Mononuclear cell (primary cell): ENCODE results near the gene PSAPL1. TPM values are rescaled to one million over a fixed set of nuclear protein-coding genes. Genes with fewer than 3 reads are reported as not detected.

ENCODE experiments used
- H3K27me3 ChIP-seq: 2 replicates; pipeline ENCODE4 v1.6.0; 2011; ENCODE audit warnings: low read length, control low read depth; ENCODE audit not compliant: insufficient read depth
- H3K4me1 ChIP-seq: 2 replicates; pipeline ENCODE4 v1.5.1; 2011; ENCODE audit warnings: mild to moderate bottlenecking, low read length, control low read depth; ENCODE audit not compliant: insufficient read depth
- H3K4me3 ChIP-seq: 2 replicates; pipeline ENCODE4 v1.5.1; 2011; ENCODE audit warnings: mild to moderate bottlenecking, low read length, moderate library complexity
- H3K9me3 ChIP-seq: 2 replicates; pipeline ENCODE4 v1.5.1; 2011; ENCODE audit warnings: low read depth, mild to moderate bottlenecking, control low read depth, low read length
- total RNA-seq: library from RNA; depleted of rRNA; stranded (reverse); fragments of >200 nt; gene quantifications from one replicate; pipeline ENCODE4 v1.2.3, GENCODE V29; 2012

Gene PSAPL1
- total RNA-seq, 1 donor = not detected

- no peak overlapping the region for H3K4me3 ChIP-seq
- no peaks in the 10 kb centered on the region for H3K4me1 ChIP-seq
- H3K27me3 ChIP-seq = no peaks in the 10 kb centered on the region
- H3K9me3 ChIP-seq = no peaks in the 10 kb centered on the region
Measured at GRCh38 chr4:7448036-7448435, 13.3 kb upstream of the PSAPL1 start.

DNA sequence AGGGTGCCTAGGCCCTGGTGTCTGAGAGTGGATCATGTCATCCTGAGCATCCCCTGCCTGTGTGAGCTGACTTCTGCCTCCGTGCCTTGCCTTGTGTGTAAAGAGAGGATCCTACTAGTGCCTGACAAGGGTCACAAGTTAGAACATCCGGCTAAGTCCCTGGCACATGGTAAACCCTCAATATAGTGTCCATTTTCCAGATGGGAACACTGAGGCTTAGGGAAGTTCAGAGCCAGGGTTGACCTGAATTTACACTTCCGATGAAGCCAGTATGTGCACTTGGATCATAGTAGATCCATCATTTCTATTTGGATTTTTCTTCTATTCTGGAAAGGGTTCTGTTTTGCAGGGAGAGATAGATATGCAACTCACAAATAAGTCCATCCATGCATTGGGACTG lies 12.5 kb upstream of the PSAPL1 start:
- no peaks in the 10 kb centered on the region for H3K4me1 ChIP-seq
- H3K9me3 ChIP-seq = no peaks in the 10 kb centered on the region
- no peaks in the 10 kb centered on the region for H3K27me3 ChIP-seq
- no peak overlapping the region for H3K4me3 ChIP-seq

- Histone ChIP-seq H3K4me1 (no peaks in the 10 kb centered on the region), H3K9me3 (no peaks in the 10 kb centered on the region), H3K4me3 (no peak overlapping the region), H3K27me3 (no peaks in the 10 kb centered on the region)
Measured at GRCh38 chr4:7444731-7445130, 10.0 kb upstream of the PSAPL1 start.

DNA sequence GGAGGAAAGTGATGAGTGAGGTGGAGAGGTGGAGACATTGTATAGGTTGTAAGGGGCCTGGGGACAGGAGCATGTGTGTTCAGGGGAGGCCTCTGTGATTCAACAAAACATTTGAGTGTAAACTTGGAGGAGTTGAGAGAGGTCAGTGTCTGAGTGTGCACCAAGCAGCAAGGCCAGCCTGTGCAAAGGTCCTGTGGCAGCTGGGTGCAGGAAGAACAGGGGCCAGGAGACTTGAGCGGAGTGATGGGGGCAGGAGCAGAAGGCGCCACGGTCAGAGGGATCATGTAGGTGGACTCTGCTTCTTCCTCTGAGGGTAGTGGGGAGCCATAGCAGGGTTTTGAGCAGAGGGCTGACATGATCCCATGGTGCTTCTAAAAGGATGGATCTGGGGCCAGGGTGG lies 9.6 kb upstream of the PSAPL1 start:
- Histone ChIP-seq H3K27me3 (no peaks in the 10 kb centered on the region), H3K4me3 (no peak overlapping the region), H3K9me3 (no peaks in the 10 kb centered on the region), H3K4me1 (no peaks in the 10 kb centered on the region)

DNA sequence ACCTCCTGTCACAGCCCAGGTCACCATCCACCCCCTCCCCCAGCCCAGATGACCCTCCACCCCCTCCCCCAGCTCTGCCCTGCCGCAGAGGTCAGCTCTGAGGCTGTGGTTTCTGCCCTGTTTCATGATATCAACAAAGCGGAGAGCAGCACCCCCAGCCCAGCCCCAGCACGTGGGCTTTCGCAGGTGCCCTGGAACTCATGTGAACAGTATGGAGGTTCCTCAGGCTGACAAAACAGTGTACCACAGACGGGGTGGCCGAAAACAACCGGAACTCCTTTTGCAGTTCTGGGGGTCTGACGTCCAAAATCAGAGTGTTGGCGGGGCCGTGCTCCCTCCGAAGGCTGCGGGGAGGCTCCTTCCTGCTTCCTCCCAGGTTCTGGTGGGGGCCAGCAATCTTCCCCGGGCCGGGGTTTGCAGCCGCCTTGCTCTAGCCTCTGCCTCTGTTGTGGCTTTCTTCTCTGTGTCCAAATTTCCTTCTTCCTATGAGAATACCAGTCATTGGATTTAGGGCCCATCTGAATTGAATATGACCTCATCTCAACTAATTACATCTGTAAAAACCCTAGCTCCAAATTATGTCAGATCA lies 7.9 kb upstream of the PSAPL1 start:
- Histone ChIP-seq H3K4me1 (no peaks in the 10 kb centered on the region), H3K27me3 (no peaks in the 10 kb centered on the region), H3K9me3 (no peaks in the 10 kb centered on the region), H3K4me3 (no peak overlapping the region)

GRCh38 chr4:7441201-7441600 lies 6.5 kb upstream of the PSAPL1 start:
- Histone ChIP-seq H3K27me3 (no peaks in the 10 kb centered on the region), H3K4me3 (no peak overlapping the region), H3K9me3 (no peaks in the 10 kb centered on the region), H3K4me1 (no peaks in the 10 kb centered on the region)

GRCh38 chr4:7439699-7440098 lies 5.0 kb upstream of the PSAPL1 start:
- H3K9me3 ChIP-seq = no peaks in the 10 kb centered on the region
- no peaks in the 10 kb centered on the region for H3K4me1 ChIP-seq
- no peak overlapping the region for H3K4me3 ChIP-seq
- H3K27me3 ChIP-seq = no peaks in the 10 kb centered on the region

- Histone ChIP-seq H3K4me1 (no peaks in the 10 kb centered on the region), H3K9me3 (no peaks in the 10 kb centered on the region), H3K4me3 (no peak overlapping the region), H3K27me3 (no peaks in the 10 kb centered on the region)
Measured at GRCh38 chr4:7436256-7436655, 1.5 kb upstream of the PSAPL1 start.

DNA sequence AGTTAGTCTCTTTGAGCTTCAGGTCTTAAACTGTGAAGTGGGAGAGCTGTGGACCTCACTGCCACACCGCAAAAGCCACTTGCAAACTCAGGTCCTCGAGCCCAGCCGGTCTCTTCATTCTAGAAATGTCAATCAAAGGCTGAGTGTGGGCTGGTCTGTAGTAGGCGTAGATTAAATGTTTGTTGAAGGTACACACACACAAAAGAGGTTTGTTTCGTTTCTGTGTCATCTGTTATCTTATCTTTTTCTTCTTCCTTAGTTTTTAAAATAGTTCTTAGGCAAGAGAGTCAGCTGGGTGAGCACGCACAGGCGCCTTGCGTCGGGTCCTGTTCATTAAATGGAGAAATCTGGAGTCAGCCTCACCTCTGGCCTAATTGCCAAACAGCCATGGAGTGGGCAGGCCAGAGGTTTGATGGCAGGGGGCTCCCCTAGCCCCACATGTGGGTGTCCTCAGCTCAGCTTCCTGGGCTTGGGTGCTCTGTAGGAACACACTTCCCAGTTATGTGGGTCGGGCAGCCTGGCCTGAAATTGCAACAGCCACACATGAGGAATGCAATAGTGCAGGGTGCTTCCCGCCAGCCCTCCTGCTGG lies 836 bp upstream of the PSAPL1 start:
- no peaks in the 10 kb centered on the region for H3K27me3 ChIP-seq
- no peaks in the 10 kb centered on the region for H3K9me3 ChIP-seq
- no peaks in the 10 kb centered on the region for H3K4me1 ChIP-seq
- H3K4me3 ChIP-seq = no peak overlapping the region

DNA sequence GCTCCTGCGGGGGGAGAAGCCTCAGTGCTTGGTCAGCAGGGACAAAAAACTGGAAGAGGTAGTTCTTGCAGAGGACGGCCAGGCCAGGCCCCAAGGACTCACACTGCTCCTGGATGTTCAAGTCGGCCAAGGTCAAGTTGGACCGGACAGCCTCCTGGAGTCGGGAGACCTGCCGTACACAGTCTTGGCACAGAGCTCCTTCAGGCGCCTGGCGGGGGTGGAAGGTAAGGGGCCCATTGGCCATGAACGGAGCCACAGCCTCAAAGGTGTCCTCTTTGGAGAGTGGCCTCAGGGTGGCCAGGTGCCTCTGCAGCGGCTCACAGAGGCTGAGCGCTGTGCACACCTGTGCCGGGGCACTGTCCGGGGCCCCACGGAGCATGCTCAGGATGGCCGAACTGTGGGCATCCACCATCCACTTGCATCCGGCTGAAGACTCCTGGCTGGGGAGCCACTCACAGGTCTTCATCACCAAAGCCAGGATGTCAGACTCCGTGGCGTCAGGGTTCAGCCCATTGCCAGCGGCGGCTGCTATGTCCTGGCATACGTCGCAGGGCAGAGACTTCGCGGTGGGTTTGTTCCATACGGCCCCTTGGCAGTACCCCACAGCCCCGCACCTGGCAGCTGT lies 477 bp downstream of the PSAPL1 start:
- Histone ChIP-seq H3K4me1 (no peaks in the 10 kb centered on the region), H3K4me3 (no peak overlapping the region), H3K27me3 (no peaks in the 10 kb centered on the region), H3K9me3 (no peaks in the 10 kb centered on the region)

GRCh38 chr4:7433376-7434140 lies 1.2 kb downstream of the PSAPL1 start:
- Histone ChIP-seq H3K4me3 (no peak overlapping the region), H3K9me3 (no peaks in the 10 kb centered on the region), H3K4me1 (no peaks in the 10 kb centered on the region), H3K27me3 (no peaks in the 10 kb centered on the region)

DNA sequence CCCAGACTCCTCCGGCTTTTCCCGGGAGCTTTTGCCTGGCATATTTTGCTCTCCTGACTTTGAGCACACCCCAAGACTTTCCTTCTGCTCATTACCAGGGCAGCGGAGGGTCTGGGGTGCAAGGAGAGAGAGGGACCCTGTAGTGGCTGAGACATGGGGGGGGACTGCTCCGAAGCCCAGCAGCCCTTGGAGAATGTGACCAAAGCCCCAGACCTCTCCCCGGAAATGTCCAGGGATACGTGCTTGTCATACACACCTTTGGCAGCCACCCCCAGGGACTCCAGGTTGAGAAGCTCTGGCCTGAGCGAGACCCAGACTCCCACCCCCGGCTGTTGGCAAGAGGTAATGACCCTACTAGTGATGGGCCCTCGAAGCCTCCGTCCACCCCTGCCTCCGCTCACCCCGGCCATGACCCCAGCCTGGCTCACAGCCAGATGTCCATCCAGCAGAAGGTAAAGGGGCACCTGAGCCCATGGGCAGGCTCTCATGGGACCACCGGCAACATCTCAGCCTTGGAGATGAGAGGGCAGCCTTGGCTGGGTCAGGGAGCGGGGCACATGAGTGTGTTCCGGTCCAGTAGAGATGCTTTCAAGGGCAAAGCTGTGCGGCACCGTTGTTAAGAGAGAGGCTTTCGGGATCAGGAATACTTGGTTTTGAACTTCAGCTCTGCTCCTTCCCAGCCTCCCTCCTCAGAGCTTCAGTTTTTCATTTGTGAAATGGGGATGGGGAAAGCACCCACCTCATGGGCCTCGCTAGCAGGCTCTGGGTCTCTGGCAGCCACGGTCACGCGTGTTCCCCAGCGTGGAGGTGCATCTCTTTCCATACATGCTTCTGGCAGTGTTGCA lies 2.0 kb downstream of the PSAPL1 start:
- Histone ChIP-seq H3K27me3 (no peaks in the 10 kb centered on the region), H3K4me3 (no peak overlapping the region), H3K9me3 (no peaks in the 10 kb centered on the region), H3K4me1 (no peaks in the 10 kb centered on the region)

- Histone ChIP-seq H3K4me1 (no peaks in the 10 kb centered on the region), H3K27me3 (no peaks in the 10 kb centered on the region), H3K4me3 (no peak overlapping the region), H3K9me3 (no peaks in the 10 kb centered on the region)
Measured at GRCh38 chr4:7431696-7432530, 2.8 kb downstream of the PSAPL1 start.
